Stimulated activated CD8-positive, alpha-beta memory T cell treated with anti-CD3 and anti-CD28 coated beads, Interleukin-15, amount 100 ng/mL, for 4 hours (primary cell): Measurements from ENCODE around the gene PDE3B.
"Not testable (repeated sequence)": the region's sequence is repeated elsewhere in the genome, so short reads cannot be mapped to it uniquely, and the experiment has no call there.

ENCODE experiments used
- DNase-seq, 2 donors: peaks; one replicate each; pipeline ENCODE4 v3.0.0-alpha.2; 2020; ENCODE audit warnings: low read depth in 2 of 2

The PDE3B gene

DNA sequence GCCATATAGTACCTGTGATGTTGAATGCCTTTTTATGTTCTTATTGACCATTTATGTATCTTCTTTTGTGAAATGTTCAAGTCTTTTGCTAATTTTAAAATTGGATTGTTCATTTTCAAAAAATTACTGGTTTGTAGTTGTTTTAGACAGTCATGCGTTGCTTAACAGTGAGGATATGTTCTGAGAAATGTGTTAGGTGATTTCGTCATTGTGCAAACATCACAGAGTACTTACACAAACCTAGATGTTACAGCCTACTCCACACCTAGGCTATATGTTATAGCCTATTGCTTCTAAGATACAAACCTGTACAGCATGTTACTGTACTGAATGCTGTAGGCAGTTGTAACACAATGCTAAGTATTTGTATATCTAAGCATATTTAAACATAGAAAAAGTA, 32.5 kb downstream of the PDE3B start:
- DNase-seq: no peak

GRCh38 chr11:14677146-14677545, 33.5 kb downstream of the PDE3B start:
- DNase-seq: no peak

- DNase-seq: no peak
Observed at GRCh38 chr11:14678350-14678749, 34.7 kb downstream of the PDE3B start.

GRCh38 chr11:14679662-14680061, 36.1 kb downstream of the PDE3B start:
- no peak for DNase-seq

- DNase-seq: not testable (repeated sequence)
Observed at GRCh38 chr11:14684234-14684915, 40.8 kb downstream of the PDE3B start.

GRCh38 chr11:14687456-14687855, 43.9 kb downstream of the PDE3B start:
- DNase-seq: no peak

GRCh38 chr11:14687943-14688627, 44.5 kb downstream of the PDE3B start:
- no peak for DNase-seq

DNA sequence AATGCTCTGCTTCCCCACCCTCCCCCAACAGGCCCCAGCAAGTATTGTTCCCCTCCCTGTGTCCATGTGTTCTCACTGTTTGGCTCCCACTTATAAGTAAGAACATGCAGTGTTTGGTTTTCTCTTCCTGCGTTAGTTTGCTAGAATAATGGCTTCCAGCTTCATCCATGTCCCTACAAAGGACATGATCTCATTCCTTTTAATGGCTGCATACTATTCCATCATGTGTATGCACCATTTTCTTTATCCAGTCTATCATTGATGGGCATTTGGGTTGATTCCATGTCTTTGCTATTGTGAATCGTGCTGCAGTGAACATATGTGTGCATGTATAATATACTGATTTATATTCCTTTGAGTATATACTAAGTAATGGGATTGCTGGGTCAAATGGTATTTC, 52.1 kb downstream of the PDE3B start:
- DNase-seq: not testable (repeated sequence)

- DNase-seq: no peak
Observed at GRCh38 chr11:14698771-14699170, 55.2 kb downstream of the PDE3B start.

- no peak for DNase-seq
Observed at GRCh38 chr11:14700593-14700992, 57.0 kb downstream of the PDE3B start.

- no peak for DNase-seq
Observed at GRCh38 chr11:14702760-14703159, 59.2 kb downstream of the PDE3B start.

- no peak for DNase-seq
Observed at GRCh38 chr11:14703731-14704130, 60.1 kb downstream of the PDE3B start.

GRCh38 chr11:14705067-14705466, 61.5 kb downstream of the PDE3B start:
- no peak for DNase-seq

GRCh38 chr11:14713496-14714244, 70.1 kb downstream of the PDE3B start:
- no peak for DNase-seq

DNA sequence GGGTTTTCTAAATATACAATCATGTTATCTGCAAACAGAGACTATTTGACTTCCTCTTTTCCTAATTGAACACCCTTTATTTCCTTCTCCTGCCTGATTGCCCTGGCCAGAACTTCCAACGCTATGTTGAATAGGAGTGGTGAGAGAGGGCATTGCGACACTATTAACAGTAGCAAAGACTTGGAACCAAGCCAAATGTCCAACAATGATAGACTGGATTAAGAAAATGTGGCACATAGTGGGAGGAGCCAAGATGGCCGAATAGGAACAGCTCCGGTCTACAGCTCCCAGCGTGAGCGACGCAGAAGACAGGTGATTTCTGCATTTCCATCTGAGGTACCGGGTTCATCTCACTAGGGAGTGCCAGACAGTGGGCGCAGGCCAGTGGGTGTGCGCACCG, 72.1 kb downstream of the PDE3B start:
- DNase-seq: not testable (repeated sequence)

DNA sequence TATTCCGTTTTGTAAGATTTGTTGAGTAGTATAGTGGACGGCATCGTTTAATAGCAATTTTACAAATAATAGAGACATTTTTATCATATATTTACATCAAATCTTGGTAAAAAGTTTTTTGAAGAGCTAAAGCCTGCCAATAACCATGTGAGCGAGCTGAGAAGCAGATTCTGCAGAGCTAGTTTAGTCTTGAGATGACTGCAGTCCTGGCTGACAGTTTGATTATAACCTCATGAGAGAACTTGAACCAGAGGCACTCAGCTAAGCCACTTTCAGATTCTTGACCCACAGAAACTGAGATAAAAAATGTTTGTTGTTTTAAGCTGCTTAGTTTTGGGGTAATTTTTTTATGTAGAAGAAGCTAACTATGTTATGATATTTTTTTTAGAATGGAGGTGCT, 78.9 kb downstream of the PDE3B start:
- no peak for DNase-seq

DNA sequence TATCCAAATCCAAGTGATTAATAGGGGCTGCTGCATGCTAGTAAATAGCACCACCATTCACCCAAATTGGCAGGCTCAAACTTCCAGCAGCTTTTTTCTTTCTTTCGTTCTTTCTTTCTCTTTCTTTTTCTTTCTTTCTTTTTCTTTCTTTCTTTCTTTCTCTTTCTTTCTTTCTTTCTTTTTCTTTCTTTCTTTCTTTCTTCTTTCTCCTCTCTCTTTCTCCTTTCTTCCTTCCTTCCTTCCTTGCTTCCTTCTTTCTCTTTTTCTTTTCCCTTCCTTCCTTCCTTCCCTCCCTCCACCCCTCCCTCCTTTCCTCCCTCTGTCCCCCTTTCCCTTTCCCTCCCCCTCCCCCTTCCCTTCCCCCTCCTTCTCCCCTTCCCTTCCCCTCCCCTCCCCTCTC, 81.5 kb downstream of the PDE3B start:
- no peak for DNase-seq

DNA sequence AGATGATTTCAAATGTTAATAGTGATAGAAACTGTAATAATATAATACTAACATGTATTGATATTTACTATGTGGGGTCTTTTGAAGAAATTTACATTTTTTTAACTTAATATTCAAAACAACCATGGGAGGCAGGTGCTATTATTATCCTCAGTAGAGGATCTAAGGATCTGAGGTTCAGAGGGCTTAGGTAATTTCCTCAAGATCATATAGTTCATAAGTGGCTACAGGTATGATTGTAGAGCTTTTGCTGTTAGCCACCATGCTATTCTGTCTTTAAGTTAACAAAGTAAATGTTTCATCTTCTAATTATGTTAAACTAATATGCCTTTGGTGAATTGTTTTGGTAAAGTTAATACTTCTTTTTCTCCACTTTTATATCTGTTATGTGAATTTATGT, 83.6 kb downstream of the PDE3B start:
- DNase-seq: no peak

DNA sequence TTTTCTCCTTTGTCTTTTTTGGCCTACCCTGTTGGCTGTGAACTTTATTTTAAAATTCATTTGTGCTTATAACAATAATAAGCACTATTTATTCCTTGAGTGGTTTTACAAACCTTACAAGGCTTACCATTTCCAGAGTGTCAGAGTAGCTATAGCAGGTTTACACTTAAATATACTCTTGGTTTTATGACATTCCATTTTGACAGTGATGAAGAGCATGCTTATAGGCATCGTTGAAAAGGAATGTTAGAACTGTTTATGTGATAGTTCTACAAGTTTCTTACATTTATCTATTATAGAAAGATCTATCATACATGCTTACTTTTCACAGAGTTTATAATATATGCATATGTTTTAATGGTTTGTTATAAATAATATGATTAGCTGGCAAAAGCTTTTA, 84.1 kb downstream of the PDE3B start:
- DNase-seq: no peak

DNA sequence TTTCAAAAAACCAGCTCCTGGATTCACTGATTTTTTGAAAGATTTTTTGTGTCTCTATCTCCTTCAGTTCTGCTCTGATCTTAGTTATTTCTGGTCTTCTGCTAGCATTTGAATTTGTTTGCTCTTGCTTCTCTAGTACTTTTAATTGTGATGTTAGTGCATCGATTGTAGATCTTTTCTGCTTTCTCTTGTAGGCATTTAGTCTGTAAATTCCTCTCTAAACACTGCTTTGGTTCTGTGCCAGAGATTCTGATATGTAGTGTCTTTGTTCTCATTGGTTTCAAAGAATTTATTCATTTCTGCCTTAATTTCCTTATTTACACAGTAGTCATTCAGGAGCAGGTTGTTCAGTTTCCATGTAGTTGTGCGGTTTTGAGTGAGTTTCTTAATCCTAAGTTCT, 96.9 kb downstream of the PDE3B start:
- DNase-seq: not testable (repeated sequence)

DNA sequence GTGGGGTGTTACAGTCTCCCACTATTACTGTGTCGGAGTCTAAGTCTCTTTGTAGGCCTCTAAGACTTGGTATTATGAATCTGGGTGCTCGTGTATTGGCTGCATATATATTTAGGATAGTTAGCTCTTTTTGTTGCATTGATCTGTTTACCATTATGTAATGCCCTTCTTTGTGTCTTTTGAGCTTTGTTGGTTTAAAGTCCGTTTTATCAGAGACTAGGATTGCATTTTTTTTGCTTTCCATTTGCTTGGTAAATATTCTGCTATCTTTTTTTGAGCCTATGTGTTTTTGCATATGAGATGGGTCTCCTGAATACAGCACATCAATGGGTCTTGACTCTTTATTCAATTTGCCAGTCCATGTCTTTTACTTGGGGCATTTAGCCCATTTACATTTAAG, 97.6 kb downstream of the PDE3B start:
- no peak for DNase-seq

GRCh38 chr11:14742849-14743559, 99.4 kb downstream of the PDE3B start:
- no peak for DNase-seq
